ENCODE data around the gene NAPG. TPM values are rescaled to one million over a fixed set of nuclear protein-coding genes. Genes with fewer than 3 reads are reported as not detected.

NAPG gene
- total and polyA plus RNA-seq, 8 donors: 25.2 to 37.7 (median 29.3) TPM

- peak in 2 of 4 donors; percentile 61 to 74 for DNase-seq
- Histone ChIP-seq H3K9me3 (no peaks in the 10 kb centered on the region), H3K4me1 (peaks cover 2 to 19% of the 10 kb centered on the region in 2 donors), H3K27ac (no peak overlapping the region), H3K4me3 (no peak overlapping the region), H3K36me3 (no peaks in the 10 kb centered on the region), H3K27me3 (no peaks in the 10 kb centered on the region)
- no peak for TF ChIP-seq CTCF (IDR thresholded peaks at IDR 0.05)
- ATAC-seq: no peak
- intact Hi-C loops (cut with DNase I): loop anchor here in 1 of 2 donors (10.0 kb wide), 1 partner anchor 499 kb away; no protein-coding TSS in a partner anchor
Measured at GRCh38 chr18:10514082-10514481, 11.7 kb upstream of the NAPG start.

- ATAC-seq: no peak
- Histone ChIP-seq H3K4me3 (no peak overlapping the region), H3K27ac (no peak overlapping the region), H3K36me3 (no peaks in the 10 kb centered on the region), H3K27me3 (no peaks in the 10 kb centered on the region), H3K4me1 (peaks cover 7 to 24% of the 10 kb centered on the region in 2 donors), H3K9me3 (no peaks in the 10 kb centered on the region)
- no peak for DNase-seq
- intact Hi-C loops (cut with DNase I): loop anchor here in 1 of 2 donors (10.0 kb wide), 1 partner anchor 500 kb away; no protein-coding TSS in a partner anchor
- no peak for TF ChIP-seq CTCF (IDR thresholded peaks at IDR 0.05)
Measured at GRCh38 chr18:10514601-10515000, 11.2 kb upstream of the NAPG start.

GRCh38 chr18:10515456-10515855 is 10.4 kb upstream of the NAPG start:
- Histone ChIP-seq H3K27ac (no peak overlapping the region), H3K27me3 (no peaks in the 10 kb centered on the region), H3K36me3 (no peaks in the 10 kb centered on the region), H3K4me1 (peaks cover 11 to 32% of the 10 kb centered on the region in 2 donors), H3K4me3 (no peak overlapping the region), H3K9me3 (no peaks in the 10 kb centered on the region)
- intact Hi-C loops (cut with DNase I): loop anchor here in 1 of 2 donors (10.0 kb wide), 1 partner anchor 501 kb away; no protein-coding TSS in a partner anchor
- no peak for DNase-seq
- TF ChIP-seq CTCF (IDR thresholded peaks at IDR 0.05): no peak
- ATAC-seq: no peak

GRCh38 chr18:10516078-10516477 is 9.7 kb upstream of the NAPG start:
- TF ChIP-seq CTCF (IDR thresholded peaks at IDR 0.05): no peak
- no peak overlapping the region for H3K4me3 ChIP-seq
- no peak for ATAC-seq
- intact Hi-C loops (cut with DNase I): loop anchor here in 1 of 2 donors (10.0 kb wide), 1 partner anchor 501 kb away; no protein-coding TSS in a partner anchor
- H3K27me3 ChIP-seq: no peaks in the 10 kb centered on the region
- H3K4me1 ChIP-seq: peaks cover 11 to 33% of the 10 kb centered on the region in 2 donors
- H3K27ac ChIP-seq: no peak overlapping the region
- H3K9me3 ChIP-seq: no peaks in the 10 kb centered on the region
- no peak for DNase-seq
- H3K36me3 ChIP-seq: no peaks in the 10 kb centered on the region

- Histone ChIP-seq H3K36me3 (no peaks in the 10 kb centered on the region), H3K9me3 (no peaks in the 10 kb centered on the region), H3K4me1 (peaks cover 11 to 33% of the 10 kb centered on the region in 2 donors), H3K27ac (peak overlapping the region; percentile 15 to 30), H3K27me3 (no peaks in the 10 kb centered on the region), H3K4me3 (no peak overlapping the region)
- peak in 1 of 2 donors; percentile 9 for TF ChIP-seq CTCF (IDR thresholded peaks at IDR 0.05)
- intact Hi-C loops (cut with DNase I): loop anchor here in 1 of 2 donors (10.0 kb wide), 1 partner anchor 504 kb away; no protein-coding TSS in a partner anchor
- ATAC-seq (peak; percentile 71), DNase-seq (peak in 2 of 4 donors; percentile 58 to 75)
Measured at GRCh38 chr18:10518595-10519255, 7.1 kb upstream of the NAPG start.

Measured in left lung (tissue), 10 donors.